GM10266 (cell line): ENCODE data around the gene PCDH8.

Experiments used
- DNase-seq: peaks from one replicate; pipeline ENCODE4 v3.0.0; 2012; ENCODE audit errors: extremely low spot score
- CTCF ChIP-seq: IDR thresholded peaks from 2 replicates; pipeline ENCODE4 v1.5.1; 2012; ENCODE audit warnings: mild to moderate bottlenecking, low read depth; ENCODE audit not compliant: control insufficient read depth, insufficient read depth; ENCODE audit errors: missing control alignments

The PCDH8 gene

GRCh38 chr13:52810526-52810925 is 37.9 kb downstream of the PCDH8 start:
- DNase-seq: no peak
- TF ChIP-seq CTCF: no peak

- TF ChIP-seq CTCF: no peak
- DNase-seq: no peak
These were observed 38.4 kb downstream of the PCDH8 start for GRCh38 chr13:52810011-52810410.

GRCh38 chr13:52809310-52809769 is 39.1 kb downstream of the PCDH8 start:
- peak; percentile 82 for DNase-seq
- peak; percentile 62 for TF ChIP-seq CTCF

GRCh38 chr13:52808842-52809219 is 39.6 kb downstream of the PCDH8 start:
- no peak for DNase-seq

GRCh38 chr13:52806029-52806428 is 42.4 kb downstream of the PCDH8 start:
- no peak for TF ChIP-seq CTCF
- no peak for DNase-seq

More at GRCh38 chr13:52808842-52809219, 39.6 kb downstream of the PCDH8 start:
- TF ChIP-seq CTCF: no peak

- DNase-seq: no peak
- no peak for TF ChIP-seq CTCF
These were observed 44.2 kb downstream of the PCDH8 start for GRCh38 chr13:52804202-52804641.

- no peak for TF ChIP-seq CTCF
- no peak for DNase-seq
These were observed 47.6 kb downstream of the PCDH8 start for GRCh38 chr13:52800856-52801255.
